ENCODE measurements around the gene CDC42EP3.

Gene CDC42EP3

GRCh38 chr2:37683241-37683640 lies 11.8 kb upstream of the CDC42EP3 start:
- DNase-seq: no peak

GRCh38 chr2:37682473-37682872 lies 11.0 kb upstream of the CDC42EP3 start:
- no peak for DNase-seq

- DNase-seq: no peak
These were observed 10.1 kb upstream of the CDC42EP3 start for GRCh38 chr2:37681587-37681986.

GRCh38 chr2:37679072-37679695 lies 7.7 kb upstream of the CDC42EP3 start:
- DNase-seq: no peak

- DNase-seq: no peak
These were observed 4.8 kb upstream of the CDC42EP3 start for GRCh38 chr2:37676274-37676673.

- no peak for DNase-seq
These were observed 3.5 kb upstream of the CDC42EP3 start for GRCh38 chr2:37674946-37675345.

- no peak for DNase-seq
These were observed 1.4 kb upstream of the CDC42EP3 start for GRCh38 chr2:37672870-37673184.

- peak; percentile 49 for DNase-seq
These were observed 845 bp upstream of the CDC42EP3 start for GRCh38 chr2:37672104-37672869.

GRCh38 chr2:37671816-37672103 lies 318 bp upstream of the CDC42EP3 start:
- DNase-seq: no peak

GRCh38 chr2:37670378-37671008 lies 949 bp downstream of the CDC42EP3 start:
- no peak for DNase-seq

- DNase-seq: no peak
These were observed 2.0 kb downstream of the CDC42EP3 start for GRCh38 chr2:37669446-37669845.

GRCh38 chr2:37667704-37668103 lies 3.7 kb downstream of the CDC42EP3 start:
- no peak for DNase-seq

- DNase-seq: no peak
These were observed 4.7 kb downstream of the CDC42EP3 start for GRCh38 chr2:37666772-37667171.

- DNase-seq: no peak
These were observed 5.7 kb downstream of the CDC42EP3 start for GRCh38 chr2:37665604-37666362.

- DNase-seq: no peak
These were observed 6.4 kb downstream of the CDC42EP3 start for GRCh38 chr2:37665043-37665442.

GRCh38 chr2:37664231-37664643 lies 7.2 kb downstream of the CDC42EP3 start:
- DNase-seq: no peak

- DNase-seq: no peak
These were observed 8.1 kb downstream of the CDC42EP3 start for GRCh38 chr2:37663390-37663789.

- no peak for DNase-seq
These were observed 11.7 kb downstream of the CDC42EP3 start for GRCh38 chr2:37659723-37660122.

GRCh38 chr2:37658682-37659081 lies 12.8 kb downstream of the CDC42EP3 start:
- no peak for DNase-seq

GRCh38 chr2:37657471-37657870 lies 14.0 kb downstream of the CDC42EP3 start:
- DNase-seq: no peak

GRCh38 chr2:37656512-37657423 lies 14.7 kb downstream of the CDC42EP3 start:
- no peak for DNase-seq

GRCh38 chr2:37654932-37655841 lies 16.3 kb downstream of the CDC42EP3 start:
- DNase-seq: no peak

Measured in activated CD4-positive, alpha-beta T cell treated with anti-CD3 and anti-CD28 coated beads for 1 hour (primary cell).